SK-N-SH treated with all-trans-retinoic acid at 6 μM for 48 hours (cell line): ENCODE data around the gene SPATA20.

Experiments
- CSRNP3 ChIP-seq: fragments of 250-450 bp; sonication (Bioruptor Pico); IDR thresholded peaks from 2 replicates; pipeline ENCODE4 v1.5.1; 2021; ENCODE audit warnings: mild to moderate bottlenecking, moderate library complexity
- POU6F1 ChIP-seq: fragments of 250-450 bp; sonication (Bioruptor Pico); IDR thresholded peaks from 2 replicates; pipeline ENCODE4 v1.8.0; 2021; ENCODE audit warnings: low read depth, mild to moderate bottlenecking, moderate library complexity, borderline replicate concordance
- ZNF70 ChIP-seq: fragments of 450-650 bp; formaldehyde crosslinking; IDR thresholded peaks from 2 replicates; pipeline ENCODE4 v1.5.0; 2020; ENCODE audit warnings: mild to moderate bottlenecking, moderate library complexity

- TF ChIP-seq POU6F1 (no peak), ZNF70 (CRISPR knock-in tag) (no peak), CSRNP3 (CRISPR knock-in tag) (no peak)
Observed at GRCh38 chr17:50548831-50549230, 1.9 kb downstream of the SPATA20 start.
